NCI-H446 treated with DMSO at 0.1 percent for 48 hours (cell line): Measurements from ENCODE around the gene CSRP1.

Experiments used
- DNase-seq: peaks from one replicate; lab custom pipeline; 2025; lab: John Stamatoyannopoulos, UW

The CSRP1 gene

DNA sequence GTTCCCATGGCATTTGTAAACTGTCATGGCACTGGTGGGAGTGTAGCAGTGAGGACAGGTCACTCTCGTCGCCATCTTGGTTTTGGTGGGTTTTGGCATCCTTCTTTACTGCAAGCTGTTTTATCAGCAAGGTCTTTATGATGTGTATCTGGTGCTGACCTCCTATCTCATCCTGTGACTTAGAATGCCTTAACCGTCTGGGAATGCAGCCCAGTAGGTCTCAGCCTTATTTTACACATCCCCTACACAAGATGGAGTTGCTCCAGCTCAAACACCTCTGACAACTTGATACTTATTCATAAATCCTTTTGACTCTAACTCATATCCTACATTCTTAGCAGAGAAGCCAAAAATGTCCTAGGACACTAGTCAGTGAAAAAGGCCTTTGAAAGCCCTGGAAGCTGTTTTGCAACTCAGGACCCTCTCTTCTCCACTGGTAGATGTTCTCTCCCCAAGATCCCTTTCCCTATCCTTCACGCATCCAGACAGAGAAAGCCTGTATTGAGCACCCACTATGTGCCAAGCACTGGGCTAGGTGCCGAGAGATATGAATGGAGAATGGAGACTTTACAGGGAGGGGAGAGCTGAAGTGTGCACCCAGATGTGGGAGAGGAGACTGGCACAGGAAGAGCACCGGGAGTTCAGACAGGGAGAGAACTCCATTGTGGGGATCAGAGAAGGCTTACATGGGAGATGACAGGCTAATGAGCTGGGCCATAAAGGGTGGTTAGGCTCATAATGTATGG, 6.7 kb upstream of the CSRP1 start:
- no peak for DNase-seq

DNA sequence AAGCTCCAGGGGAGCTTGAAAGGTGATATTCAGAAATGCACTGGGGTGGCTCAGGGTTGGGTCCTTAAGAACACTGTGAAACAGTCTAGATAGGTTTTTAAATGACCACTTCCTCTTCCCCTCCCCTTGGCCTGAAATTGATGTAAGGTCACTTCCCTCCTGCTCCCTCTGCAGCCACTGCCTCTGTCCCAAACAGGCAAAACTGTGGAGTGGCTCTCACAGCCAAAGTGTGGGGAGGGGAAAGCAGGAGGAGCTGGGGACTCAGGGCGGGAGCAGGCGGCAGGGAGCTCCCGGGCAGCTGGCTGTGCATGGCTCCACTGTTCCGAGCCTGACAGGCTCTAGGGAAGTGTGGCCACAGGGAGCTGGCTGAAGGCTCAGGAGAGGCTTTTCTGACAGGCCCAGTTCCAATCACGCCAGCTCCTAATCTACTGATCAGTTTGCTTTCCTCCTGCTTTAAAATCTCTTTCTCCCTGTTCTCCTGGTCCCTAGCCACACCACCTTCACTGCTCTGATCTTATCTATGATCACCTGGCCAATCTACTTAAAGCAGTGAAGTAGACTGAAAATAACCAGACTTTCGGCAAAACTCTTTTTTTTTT, 5.1 kb upstream of the CSRP1 start:
- DNase-seq: no peak

DNA sequence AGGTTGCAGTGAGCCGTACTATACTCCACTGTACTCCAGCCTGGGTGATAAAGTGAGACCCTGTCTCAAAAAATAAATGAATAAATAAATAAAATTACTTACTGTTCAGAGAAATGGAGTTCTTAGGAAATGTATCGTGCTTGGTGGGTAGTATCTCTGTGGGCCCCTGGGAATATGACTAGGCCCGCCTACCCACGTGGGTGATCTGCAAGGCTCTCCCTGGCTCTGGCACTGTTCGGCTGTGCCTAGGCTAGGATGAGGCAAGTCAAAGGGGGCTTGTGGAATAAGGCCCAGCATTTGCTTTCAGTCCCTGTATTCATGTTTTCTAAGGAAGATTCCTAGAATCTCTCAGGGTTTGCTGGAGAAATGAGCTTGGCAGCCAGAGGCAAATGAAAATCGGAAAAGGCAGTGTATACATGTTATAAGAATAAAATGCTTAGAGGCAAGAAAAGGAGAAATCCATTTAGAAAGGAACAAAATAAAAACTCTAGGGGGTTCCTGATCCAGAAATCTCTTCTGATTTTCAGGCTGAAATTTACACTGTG, 4.5 kb upstream of the CSRP1 start:
- no peak for DNase-seq

DNA sequence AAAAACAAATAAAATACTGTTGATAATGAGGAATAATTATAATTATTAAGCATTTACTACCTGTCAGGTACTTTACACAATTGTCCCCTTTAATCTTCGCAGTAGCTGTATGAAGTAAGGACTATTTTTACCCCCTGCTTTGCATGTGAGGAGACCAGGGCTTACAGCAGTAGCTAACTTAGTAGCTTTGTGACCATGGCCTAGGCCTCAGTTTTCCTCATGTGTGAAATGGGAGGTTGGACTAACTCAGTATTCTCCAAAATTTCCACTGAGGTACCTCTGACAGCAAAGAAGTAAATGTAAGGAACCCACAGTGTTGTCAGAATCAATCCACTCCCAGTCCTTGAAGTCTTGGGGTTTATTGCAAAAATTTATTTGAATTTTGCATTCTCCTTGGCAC, 3.8 kb upstream of the CSRP1 start:
- DNase-seq: no peak

DNA sequence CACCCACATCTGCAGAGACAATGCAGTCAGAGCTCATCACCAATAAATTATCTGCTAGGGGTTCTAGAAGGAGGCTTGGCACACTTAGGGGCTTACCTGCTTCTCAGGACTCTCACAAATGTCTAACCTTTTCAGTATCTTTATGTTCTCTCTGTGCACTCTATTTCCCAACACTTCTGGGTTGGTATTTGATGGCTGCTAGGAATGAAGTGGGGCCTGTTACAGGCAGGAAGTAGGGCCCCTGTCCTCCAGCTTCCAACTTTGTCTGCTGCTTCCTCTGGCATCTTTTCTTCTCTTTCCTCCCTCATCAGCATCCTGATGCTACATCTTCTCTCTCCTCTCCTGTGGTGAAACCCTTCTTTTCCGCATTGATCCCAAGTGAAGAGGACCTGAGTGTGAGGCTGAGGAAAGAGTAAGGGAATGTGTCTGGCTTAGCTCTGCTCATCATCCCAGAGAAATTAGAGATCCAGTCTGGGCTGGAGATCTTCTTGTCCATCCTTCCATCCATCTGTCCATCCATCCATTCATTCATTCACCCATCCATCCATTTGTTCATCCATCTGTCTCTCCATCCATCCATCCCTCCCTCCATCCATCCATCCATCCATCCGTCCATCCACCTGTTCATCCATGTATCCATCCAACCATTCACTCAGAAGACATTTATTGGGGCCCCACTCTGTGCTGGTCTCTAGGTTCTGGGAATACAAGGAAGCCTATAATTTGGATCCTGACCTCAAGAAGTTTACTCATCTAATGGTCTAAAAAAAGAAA, 2.9 kb upstream of the CSRP1 start:
- DNase-seq: no peak

DNA sequence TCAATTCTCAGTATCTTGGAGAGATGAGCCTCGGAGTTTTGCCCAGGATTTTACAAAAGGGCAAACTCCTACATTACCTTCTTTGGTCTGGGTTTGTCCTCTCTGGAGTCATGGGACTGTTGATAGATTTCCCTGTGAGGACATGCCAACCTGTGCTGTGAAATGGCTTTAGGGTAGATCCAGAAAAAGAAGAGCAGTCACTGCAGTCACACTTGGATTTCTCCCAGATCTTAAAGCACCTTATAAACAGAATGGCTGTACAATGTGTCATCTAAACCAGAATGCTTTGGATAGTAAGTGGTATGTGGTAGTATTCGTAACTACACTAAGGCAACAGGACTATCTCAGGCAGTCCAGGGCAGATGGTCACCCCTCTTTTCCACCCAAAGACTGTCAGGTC, 1.9 kb upstream of the CSRP1 start:
- no peak for DNase-seq

DNA sequence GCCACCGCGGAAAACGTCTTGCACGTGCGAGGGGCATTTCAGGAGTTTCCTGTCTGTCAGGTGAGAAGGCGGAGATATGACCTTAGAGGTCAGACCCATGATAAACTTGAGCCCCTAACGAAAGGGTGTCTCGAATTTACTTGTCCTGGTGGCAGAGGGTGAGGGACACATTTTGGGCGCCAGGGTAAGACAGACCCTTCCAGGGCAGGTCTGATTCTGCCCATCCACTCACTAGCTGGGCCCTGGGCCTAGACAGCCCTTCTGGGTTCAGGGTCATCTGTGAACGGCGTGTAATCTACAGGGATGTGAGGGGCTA, 395 bp upstream of the CSRP1 start:
- no peak for DNase-seq

DNA sequence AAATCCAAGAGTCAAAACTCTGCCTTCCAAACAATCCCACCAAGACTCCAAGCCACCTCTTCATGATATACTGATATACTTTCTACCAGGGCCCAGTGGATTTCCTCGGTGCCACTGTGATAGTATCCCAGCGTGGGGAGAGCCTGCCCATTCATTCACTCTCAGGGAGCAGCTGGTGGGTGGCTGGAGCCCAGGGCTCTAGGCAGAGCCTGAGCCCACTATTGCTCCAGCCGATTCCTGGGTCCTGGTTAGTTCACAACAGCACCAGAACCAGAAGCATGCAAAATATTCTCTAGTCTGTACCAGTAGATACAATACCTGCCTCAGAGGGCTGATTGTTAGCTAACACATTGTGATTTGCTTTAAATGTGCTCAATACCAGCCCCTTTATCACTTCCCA, 831 bp downstream of the CSRP1 start:
- DNase-seq: no peak

DNA sequence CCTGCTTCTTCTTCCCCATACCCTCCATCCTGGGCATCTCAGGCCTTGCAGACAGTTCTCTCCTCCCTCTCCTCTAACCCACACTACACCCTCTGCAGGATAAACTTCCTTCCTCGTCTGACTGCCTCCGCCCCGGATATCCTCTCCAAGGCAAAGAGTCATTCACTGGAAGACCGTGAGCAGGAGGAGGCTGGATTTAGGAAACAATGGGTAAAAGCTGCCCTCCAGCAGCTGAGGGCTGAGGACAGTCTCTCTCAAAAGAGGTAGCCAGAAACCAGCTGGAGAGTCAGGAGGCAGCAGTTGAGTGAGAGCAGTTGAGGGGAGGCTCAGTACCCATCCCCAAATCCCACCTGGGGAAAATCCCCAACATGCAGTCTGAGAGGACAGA, 1.4 kb downstream of the CSRP1 start:
- DNase-seq: no peak

DNA sequence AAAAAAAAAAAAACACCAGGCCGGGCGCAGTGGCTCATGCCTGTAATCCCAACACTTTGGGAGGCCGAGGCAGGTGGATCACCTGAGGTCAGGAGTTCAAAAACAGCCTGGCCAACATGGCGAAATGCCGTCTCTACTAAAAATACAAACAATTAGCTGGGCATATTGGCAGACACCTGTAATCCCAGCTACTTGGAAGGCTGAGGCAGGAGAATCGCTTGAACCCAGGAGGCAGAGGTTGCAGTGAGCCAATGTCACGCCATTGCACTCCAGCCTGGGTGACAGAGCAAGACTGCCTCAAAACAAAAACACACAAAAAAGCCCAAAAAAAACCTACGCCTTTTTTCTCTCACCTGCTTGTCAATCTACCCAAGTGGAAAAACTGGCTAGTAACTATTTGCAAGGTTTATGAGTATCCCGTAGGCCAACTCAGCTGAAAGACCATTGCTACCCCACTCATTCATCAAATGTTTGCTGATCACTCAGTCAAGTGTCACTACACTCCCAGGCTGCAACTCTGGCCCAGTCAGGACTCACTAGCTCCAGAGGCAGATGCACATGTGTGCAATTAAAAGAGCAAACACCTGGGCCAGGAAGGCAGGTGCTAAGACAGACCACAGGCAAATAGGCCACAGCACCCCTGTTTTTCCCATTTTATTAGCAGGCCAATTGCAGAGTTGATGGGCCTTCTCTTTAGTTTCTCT, 2.0 kb downstream of the CSRP1 start:
- DNase-seq: no peak

DNA sequence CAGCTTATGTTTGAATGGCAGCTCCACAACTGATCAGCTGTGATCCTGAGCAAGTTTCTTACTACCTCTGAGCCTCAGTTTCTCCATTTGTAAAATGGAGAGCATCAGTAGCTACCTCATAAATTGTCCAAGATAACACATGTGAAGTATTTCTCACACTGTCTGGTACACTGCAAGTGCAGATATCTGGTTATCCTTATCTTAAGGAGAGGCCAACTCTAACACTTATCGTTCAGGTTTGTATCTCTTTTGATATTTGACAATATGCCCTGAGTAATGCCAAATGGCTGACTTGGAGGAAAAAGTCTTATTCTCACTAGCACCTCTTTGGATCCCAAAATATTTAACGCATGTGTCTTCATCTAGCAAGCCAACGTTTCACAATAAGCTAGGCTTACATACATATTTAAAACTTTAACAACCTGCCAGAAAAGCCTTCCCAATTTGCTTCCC, 2.7 kb downstream of the CSRP1 start:
- DNase-seq: no peak

DNA sequence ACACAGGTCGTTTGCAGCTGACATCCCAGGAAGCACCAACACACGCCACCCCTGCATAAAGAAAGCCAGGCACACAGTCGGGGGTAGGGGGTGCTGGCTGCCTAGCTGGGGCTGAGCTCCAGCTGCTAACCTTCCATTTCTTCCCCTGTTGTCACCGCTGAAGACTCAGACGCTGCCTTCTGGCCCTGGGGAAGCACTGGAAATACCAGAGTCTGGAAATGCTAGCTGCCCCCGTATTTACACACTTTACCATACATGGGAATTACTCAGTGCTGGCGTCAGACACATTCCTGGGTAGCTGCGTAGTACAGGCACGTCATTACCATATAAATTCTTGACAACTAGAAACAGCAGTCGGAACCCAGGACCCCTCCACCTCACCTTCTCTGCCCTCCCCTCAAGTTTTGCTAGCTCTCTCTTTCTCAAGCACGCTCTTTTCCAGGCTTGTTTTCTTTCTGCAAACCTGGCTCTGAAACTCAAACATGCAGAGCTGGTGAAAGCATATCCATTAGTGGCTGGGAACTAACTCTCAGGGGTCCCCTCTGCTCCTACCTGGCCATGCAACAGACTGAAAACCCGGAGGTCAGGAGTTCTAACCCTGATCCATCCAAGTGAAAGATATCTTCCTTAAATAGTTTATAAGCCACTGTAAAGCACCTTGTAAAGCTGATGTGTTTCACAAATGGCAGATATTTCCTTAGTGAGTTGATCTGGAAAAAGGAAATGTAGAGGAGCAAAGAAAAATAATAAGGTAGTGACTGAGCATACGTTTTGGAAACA, 3.3 kb downstream of the CSRP1 start:
- DNase-seq: no peak

DNA sequence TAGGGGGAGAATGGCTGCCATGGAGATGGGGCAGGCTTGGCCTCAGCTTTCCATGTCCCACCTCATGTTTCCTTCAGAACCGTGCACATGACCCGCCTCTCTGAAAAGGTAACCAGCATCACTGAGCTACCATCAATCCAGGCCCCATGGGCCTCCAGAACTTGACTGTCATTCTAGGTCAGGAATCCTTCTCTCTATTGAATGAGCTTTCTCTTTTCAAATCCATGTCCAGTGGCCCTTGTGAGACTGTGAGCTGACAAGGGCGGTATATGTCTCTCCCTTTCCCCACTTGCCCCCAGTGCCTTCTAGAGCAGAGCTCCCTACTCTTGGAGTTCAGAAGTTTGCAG, 4.4 kb downstream of the CSRP1 start:
- DNase-seq: no peak

DNA sequence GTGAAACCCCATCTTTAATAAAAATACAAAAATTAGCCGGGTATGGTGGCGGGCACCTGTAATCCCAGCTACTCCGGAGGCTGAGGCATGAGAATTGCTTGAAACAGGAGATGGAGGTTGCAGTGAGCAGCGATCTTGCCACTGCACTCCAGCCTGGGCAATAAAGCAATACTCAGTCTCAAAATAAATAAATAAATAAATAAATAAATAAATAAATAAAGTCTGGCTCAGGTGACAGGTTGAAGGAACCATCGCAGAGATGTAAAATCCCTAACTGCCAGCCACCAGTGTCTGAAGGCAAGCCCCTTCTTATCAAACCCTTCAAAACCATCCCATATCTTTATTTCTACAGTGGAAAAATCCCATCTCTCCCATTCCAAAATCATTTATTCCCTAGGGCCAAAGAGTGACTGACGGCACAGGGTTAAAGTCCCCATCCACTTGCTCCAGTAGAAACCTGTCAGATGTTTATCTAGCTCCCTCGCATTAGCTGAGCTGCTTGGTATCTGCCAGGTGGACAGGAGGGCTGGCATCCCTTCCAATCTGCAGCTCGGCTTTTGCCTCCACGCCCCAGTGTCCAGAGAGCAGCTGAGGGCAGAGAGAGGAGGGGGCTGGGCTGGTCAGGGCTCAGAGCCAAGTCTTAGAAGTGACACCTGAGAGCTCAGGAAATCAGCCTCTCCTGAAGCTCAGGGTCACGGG, 5.0 kb downstream of the CSRP1 start:
- no peak for DNase-seq

DNA sequence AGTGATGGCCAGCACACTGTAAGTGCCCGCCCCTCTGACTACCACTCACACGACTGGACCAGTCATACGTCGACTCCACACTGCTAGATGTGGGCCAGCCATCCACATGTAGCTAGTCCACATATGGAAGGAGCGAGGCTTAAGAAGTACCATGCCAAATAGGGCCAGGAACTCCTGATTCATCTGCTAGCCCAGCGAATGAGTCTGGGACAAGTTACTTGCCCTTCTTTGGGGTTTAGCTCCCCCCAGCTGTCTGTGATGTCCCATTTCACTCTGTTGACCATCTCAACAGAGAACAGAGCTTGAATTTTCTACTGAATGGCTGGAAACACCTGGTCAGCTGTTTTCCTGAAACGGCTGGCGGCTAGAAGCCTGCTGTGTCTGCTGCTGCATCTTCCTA, 5.8 kb downstream of the CSRP1 start:
- DNase-seq: no peak

DNA sequence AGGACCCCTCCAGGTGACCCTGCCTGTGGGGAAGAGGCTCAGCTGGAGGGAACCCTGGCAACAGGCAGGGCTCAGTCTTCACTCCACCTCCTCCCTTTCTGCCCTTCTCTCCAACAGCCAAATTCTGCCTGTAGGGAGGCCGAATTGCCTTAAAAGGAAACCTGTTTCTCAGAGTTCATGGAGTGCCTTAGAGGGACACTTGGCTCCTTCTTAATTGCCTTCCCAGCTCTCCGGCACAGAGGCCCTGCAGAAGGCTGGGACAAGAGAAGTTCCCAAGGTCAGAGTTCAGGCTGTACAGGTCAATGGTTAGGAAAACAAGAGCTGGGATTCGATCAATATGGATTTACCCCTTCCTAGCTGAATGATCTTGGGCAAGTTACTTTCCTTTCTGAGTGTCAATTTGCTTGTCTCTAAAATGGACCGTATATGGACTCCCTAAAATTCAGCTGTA, 6.2 kb downstream of the CSRP1 start:
- DNase-seq: no peak

DNA sequence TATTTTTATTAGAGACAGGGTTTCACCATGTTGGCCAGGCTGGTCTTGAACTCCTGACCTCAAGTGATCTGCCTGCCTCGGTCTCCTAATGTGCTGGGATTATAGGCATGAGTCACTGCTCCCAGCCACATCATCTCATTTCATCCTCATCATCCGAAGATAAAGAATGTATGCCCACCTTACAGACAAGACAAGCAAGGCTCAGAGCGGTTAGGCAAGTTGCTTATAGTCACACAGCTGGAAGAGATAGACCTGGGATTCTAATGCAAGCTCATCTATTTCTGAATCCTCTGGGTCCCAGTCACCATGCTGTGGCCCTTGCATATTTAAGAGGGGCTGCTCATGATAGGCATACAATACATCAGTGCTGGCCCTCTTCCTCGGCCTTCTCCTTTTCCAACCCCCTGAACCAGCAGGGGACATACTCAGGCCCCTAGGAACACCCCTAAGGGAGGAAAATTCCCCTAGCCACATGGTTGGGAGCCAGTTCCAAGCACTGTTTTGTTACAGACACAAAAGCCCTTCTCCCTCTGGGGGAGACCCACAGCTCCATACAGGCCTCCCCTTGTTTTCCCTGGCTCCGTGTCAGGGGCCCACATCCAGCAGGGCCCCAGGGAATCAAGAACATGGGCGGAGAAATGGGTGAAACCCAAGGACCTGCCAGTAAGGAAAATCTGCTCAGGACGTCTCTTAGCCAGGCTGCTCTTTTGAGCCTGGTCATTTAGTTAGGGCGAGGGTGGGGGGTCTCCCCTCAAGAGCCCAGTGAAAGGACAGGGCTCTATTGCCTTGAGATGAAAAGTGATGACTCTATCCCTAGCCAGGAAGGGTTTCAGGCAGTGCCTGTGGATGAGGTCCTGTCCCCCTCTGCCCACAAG, 6.9 kb downstream of the CSRP1 start:
- DNase-seq: no peak

DNA sequence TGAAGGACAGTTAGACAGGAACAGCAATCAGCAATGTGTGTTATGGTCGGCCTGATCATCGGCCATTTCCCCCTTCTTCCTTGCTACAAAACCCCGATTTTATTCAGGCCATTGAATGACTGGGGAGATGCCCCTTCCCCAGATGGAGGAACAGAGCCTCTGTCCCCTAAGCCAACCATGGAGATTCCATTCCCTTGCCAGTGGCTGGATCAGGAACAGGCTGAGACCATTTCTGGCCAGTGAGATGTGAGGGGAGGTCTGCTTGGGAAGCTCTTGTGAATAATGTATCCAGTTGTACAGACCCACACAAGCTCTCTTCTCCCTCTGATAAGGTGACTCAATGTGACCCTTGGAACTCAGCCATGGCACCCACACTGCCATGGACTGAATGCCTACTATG, 7.7 kb downstream of the CSRP1 start:
- no peak for DNase-seq

DNA sequence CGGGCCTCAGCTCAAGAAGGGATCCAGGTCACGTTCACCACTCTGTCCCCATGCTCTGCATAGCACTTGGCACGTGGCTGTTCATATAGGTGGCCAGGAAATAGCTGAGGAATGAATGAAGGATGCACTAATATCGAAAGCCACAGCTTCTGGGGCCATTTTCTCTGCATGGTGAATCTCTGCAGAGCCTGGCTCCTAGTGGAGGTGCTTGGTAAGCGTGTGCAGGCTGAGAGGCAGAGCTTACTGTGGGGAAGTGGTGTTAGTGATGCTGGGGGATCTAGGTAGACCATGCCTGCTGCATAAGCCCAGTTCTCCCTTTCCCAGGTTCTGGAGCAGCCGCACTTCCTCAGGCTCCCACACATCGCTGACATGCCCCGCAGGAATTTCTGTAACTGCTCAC, 8.3 kb downstream of the CSRP1 start:
- no peak for DNase-seq

DNA sequence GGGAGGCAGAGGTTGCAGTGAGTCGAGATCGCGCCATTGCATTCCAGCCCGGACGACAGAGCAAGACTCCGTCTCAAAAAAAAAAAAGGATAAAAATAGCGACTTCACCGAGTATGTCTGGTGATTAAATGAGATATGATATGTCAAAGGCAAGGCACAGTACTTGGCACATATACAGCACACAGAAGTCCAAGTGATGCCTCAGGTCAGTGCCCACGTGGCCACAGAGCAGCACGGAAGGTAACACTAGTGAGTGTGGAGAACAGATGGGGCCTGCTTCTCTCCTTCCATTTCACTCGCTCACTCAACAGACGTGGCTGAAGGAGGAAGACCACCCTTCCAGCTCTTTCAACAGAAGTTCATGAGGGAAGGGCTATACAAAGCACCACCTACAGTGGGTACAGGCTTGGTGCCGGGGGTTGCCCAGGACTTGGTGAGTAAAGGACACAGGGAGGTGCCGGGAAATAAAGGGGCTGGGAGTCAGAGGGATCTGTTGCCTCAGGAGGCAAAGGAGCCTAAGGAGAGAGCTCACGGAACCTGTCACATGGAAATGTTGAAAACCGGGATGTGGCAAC, 8.9 kb downstream of the CSRP1 start:
- DNase-seq: no peak
